NCI-H2107 treated with DMSO at 0.1 percent for 48 hours (cell line): ENCODE results near the gene DHX15.
A peak's percentile ranks its signal among the peaks of the same experiment; 100 is the strongest.

Experiments
- DNase-seq: peaks from one replicate; lab custom pipeline; 2025; ENCODE audit not compliant: unreplicated experiment; lab: John Stamatoyannopoulos, UW

The DHX15 gene

DNA sequence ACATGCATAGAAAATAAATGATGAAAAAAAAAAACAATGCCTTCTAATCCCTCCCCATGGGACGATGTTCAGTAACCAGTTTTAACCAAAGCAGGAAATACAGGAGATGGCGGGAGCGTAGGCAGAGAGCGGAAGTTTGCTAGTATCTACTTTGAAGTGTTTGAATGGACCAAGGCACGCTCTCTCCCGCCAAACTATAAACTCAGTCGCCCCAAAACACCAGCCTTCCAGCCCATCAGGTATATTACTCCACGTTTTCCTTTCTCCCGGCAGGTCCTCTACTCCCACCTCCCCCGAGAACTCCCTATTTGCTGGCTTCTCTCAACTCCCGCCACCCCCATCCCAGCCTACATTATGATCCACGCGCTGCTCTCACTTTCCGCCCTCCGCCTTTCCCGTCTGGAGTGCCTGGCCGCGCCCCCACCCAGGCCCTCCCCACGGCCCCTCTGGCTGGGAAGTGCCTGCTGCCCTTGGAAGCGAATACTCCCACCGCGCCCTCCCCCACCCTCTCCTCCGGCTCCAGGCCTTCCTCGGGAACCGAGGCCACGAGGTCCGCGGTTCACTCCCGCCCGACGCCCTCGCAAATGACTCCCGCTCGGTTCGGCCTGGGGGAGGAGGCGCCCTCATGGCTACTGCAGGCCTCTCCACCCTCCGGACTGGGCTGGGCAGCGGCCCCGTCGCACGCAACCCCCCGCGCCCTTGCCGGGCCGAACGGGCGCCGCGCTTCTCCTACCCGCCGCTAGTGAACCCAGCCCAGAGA, 723 bp downstream of the DHX15 start:
- peak; percentile 37 for DNase-seq

DNA sequence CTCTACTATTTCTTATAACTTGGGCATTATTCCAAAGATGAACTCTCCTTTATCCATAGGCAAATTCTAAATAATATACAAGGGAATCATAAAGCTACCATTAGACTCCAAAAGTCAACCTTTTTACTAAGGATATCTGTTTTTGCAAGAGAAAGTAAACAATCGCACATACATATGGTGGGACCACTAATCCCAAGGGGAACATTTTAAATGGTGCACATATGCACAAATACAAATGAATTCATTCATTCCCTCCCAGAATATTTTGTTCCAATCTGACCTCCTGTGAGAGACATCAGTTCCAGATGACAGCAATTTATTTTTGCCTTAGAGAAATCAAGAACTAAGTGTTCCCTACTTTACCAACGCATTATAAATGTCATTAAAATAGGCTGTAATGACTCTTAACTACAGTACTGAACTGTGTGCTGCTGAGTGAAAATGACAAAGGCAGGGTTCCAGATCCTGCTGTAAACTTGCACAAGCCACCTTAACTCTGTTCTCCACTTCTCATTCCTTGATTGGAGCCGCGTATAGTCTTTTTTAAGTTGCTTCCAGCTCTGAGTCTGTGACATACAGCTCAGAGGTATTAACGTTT, 2.0 kb downstream of the DHX15 start:
- no peak for DNase-seq

DNA sequence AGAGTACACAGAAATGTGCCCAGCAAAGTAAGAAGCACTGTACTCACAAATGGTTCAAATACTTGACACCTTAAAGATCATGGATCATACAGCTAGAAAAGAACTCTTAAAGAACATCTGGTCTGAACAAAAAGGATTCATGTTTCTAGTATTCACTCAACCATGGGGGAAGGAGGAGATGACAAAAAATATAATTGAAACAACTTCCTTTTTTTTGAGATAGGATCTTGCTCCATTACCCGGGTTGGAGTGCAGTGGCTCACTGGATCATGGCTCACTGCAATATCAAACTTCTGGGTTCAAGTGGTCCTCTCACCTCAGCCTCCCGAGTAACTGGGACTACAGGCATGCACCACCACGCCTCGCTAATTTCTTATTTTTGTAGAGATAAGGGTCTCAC, 6.0 kb downstream of the DHX15 start:
- DNase-seq, result no peak

DNA sequence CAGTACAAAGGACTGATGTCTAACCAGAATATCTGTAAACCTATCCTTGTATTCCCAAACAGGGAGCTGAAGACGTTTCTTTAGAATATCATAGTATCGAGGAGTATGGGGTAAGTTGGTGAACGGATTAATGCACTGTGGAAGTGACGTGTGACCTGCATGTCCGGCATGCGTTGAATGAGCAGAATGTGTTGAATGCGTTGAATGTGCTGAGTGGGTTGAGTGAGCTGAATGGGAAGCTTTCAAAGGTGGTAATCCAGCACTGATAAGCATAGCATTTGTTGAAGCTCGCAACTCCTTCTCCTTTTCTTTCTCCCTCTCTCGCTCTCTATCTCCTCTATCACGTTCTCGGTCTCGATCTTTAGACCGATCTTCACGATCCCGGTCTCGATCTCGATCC, 8.1 kb downstream of the DHX15 start:
- no peak for DNase-seq

DNA sequence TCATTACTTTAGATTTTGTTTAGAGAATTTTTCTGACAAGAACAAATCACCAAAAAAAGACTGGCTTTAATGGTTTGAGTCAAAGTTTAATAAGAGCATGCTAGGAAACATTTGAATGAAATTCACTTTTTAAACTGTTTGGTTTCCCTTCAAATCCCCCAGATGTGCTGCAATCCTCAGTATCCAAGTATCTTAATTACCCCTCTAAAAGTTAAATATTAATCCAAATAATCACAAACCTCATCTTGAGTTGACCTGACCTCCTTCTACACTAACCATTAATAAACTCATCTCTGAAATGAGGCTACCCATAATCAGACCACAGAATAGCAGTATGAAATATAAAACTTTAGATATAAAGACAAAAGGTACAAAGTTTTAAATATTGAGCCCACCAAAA, 10.1 kb downstream of the DHX15 start:
- DNase-seq, result no peak

DNA sequence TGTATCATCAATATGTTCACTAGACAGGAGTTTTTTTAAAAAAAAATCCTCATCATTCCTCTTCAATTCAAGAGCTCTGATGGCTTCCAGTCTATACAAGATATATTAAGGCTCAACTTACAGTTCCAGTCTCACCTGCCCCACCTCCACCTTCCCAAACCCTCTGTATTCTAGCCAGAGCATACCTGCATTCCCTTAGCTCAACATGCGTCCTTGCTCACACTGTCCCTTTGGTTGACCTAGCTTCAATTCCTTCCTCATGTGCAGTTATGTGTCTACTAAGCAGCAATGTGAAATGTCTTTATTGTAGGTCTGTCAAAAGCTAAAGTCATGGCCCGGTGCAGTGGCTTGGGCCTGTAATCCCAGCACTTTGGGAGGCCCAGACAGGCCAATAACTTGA, 10.8 kb downstream of the DHX15 start:
- DNase-seq, result no peak

DNA sequence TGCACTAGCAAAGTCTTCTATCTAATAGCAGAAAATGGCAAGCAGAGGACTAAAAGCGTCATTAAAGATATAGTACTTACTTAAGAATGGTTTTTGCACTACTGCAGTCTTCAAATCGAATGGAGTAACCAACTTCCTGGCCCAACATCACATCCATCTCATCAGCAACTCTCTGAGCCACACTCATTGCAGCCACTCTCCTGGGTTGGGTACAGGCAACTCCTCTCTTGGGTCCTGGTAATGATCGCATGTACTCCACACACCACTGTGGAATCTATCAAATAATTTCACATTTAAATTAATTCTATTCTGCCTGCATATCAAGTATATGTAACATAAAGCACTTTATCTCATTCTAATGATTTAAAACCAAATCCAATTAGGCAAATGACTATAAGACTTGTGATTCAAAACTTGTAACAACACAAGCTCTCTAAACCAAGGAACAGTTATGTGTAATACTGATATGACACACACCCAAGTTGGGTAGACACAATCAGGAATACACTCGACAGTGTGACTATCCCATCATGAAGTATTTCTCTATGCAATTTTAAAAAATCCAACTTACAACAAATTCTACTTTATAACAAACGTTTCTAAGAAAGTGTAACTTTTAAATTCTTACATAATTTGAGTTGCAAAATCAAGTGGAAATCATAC, 13.6 kb downstream of the DHX15 start:
- no peak for DNase-seq

DNA sequence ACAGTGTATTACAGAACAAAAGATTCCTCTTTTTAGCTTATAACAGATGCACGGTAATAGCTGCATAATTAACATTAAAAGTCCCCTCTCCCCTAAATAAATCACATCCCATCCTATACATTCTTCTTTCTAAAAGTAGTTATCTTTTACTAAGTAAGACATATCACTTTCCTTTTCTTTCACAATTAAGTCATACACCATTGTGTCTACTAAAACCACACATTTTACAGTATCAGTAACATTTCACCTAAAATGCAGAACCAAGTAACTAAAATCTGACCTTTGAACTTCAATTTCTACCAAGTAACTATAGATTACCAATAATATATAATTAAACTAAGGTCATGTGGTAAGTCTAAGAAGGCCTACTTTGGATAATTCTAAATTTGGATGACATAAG, 14.2 kb downstream of the DHX15 start:
- DNase-seq, result no peak

DNA sequence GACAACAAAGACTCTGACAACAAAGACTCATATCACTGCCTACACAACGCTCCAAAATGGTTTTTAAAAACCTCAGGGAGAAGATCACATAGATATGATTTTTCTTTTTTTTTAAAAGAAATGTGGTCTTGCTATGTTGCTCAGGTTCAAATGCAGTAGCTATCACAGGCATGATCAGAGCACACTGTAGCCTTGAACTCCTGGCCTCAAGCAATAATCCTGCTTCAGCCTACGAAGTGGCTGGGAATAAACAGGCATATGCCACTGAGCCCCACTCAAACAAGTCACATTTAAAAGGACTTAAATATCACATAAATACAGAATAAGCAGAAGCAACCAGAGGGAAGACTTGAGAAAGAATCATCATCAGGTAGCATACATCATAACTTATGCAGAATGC, 14.7 kb downstream of the DHX15 start:
- no peak for DNase-seq

DNA sequence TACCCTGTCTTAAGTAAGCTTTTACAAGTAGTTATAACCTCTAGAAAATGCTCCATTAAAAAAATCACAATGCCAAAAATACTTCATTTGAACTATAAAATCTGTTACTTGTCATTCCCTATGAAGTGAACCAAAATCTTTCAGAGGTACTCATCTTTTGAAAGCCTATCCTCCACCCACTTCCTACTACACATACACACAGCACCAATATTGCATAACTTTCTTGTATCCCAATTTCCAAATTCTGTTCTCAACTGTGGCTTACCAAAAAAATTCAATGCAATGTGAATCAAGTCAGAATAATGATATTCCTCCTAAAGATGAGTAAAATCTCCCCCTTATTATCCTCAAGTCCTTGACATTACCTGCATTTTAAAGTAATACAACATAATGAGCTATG, 15.9 kb downstream of the DHX15 start:
- DNase-seq, result no peak

DNA sequence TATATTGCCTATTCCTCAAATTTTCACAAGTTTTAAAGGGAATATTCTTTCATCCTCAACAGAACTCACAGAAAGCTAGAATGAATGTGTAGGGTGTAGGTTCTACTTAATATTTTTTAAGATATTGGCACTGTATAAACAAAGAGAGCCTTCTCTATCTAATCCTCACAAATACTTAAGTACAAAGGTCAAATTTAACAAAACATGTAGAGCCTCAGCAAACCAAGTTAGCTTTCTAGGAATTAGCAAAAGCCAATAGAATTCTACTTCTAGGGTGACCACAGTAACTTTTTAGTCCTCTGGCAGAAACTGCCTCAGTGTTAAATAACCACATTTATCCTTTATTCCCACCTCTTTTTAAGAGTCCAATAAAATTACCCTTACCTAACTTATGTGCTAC, 19.3 kb downstream of the DHX15 start:
- DNase-seq, result no peak

DNA sequence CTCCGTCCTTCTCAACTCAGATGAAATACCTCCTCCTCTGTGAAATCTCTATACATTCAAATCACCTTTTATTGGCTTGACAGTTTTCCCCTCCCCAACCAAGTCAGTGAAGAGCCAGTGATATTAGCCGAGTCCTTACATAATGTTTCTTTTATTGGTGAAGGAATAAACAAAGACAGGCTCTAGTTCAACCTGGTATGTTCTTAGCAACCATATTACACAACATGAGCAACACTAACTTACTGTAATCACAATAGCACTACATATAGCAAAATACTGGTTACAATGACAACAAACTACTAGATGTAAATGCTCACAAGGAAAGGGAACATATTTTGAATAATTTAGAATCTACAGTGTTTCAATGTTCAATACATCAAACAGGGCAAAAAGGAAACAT, 19.9 kb downstream of the DHX15 start:
- no peak for DNase-seq

DNA sequence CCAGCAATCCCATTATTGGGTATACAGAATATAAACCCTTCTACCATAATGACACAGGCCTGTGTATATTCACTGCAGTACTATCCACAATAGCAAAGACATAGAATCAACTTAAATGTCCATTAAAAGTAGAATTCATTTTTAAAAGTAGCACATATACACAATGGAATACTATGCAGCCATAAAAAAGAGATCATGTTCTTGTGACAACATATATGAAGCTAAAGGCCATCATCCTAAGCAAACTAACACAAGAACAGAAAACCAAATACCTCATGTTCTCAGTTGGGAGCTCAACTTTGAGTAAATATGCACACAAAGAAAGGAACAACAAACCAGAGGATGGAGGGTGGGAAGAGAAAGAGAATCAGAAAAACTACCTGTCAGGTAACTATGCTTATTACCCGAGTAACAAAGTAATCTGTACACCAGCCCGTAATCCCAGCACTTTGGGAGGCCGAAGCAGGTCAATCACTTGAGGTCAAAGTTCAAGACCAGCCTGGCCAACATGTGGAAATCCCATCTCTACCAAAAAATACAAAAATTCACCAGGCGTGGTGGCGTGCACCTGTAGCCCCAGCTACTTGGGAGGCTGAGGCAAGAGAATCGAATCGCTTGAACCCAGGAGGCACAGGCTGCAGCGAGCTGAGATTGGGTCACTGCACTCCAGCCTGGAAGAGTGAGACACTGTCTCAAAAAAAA, 22.8 kb downstream of the DHX15 start:
- DNase-seq, result no peak

DNA sequence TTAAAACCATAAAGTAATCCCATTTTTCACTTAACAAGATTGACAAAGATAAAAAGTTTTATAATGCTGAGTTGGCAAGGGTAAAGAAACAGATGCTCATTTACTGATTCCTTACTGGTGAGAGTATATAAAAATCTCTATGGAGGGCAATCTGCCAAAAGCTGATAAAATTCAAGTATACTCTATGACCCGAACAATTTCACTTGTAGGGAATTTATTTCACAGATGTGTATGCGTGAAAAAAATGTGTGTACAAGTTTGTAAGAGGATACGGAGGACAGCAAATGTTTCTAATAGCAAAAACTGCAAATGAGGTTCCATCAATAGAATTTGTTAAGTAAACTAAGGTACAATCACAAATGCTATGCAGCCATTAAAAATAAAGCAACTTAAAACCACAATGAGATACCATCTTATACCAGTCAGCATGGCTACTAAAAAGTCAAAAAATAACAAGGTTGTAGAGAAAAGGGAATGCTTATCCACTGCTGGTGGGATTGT, 23.4 kb downstream of the DHX15 start:
- DNase-seq, result no peak

DNA sequence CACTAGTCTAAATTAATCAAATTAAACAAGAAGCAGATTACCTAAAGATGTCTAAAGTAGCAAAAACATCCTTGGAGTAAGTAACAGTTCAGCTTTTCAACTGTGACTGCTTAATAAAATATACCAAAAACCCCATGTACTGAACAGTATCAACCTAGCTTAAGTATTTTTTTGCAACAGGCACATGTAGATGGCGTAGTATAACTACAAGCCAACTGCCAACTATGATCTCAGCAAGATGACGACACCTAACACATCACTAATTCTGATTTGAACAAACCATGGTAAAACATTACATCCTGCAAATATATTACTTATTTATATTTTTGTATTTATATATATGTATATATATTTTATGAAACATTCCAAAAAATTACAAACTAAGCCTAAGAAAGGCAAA, 24.5 kb downstream of the DHX15 start:
- no peak for DNase-seq

DNA sequence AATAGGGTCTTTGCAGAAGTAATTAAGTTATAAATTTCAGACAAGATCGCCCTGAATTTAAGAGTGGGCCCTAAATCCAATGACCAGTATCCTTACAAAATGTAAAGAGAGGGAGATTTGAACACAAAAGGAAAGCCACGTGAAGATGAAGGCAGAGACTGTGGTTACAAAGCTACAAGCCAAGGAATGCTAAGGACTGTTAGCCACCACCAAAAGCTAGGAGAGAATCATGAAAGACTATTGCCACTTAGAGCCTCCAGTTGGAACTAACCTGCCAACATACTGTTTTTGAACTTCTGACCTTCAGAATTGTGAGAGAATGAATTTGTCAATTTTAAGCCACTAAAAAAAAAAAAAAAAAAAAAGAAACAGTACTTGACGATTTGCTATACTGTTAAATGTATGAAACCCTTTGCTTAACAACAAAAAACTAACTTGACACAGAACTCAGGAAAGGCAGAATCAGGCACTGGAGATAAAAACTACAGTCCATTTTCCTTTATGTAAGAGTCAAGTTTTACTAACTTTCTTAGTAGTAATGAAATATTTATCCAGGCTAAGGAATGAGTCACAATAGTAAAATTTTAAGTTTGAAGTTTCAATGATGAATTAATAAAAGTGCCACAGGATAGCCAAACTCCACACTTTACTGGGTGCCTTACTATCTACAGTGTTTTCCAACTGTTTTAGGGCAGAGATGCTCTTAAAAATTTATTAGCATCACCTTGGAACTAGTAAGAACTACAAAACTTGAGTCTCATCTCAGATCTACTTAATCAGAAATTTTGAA, 25.1 kb downstream of the DHX15 start:
- no peak for DNase-seq

DNA sequence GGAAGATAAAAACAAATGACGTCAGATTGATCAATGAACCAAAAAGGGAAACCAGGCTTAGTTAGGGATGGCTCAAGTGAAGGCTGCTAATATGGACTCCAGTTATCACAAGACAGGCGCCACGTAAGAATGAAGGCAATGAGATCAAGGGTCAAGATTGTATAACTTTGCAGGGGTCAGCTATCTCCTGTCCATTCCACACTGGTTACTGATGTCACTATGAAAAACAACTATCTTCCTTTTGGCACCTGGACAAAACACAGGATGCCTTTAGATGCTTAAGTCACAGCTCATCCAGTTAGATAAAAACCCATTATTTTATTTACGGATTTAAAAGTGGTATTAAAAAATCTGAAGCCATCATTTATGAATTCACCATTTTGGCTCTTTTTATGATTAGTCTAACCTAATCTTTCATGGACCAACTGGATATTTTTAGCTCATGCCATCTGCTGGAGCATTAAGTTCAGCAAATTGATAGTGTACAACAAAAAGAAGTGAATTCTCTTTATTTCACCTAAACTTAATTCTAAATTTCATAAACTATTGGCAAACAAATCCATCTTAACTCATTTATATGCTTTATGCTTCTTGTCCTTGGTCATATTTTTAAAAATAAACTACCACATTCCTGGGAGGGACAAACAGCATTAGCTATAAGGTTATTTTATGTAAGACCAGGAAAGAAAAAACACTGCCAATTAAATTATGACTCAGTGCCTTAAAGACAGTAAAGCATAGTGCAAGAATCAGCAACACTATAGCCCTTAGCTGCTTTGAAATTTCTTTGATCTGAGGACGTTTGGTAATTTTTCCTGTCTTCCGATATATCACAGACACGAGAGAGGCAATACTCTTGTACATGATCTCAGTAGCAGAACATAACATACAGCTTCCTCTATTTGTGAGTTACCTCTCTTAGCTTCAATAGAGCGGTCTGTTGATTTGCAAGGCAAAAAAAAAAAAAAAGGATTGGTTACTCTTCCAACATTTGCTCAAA, 27.0 kb downstream of the DHX15 start:
- DNase-seq, result no peak

DNA sequence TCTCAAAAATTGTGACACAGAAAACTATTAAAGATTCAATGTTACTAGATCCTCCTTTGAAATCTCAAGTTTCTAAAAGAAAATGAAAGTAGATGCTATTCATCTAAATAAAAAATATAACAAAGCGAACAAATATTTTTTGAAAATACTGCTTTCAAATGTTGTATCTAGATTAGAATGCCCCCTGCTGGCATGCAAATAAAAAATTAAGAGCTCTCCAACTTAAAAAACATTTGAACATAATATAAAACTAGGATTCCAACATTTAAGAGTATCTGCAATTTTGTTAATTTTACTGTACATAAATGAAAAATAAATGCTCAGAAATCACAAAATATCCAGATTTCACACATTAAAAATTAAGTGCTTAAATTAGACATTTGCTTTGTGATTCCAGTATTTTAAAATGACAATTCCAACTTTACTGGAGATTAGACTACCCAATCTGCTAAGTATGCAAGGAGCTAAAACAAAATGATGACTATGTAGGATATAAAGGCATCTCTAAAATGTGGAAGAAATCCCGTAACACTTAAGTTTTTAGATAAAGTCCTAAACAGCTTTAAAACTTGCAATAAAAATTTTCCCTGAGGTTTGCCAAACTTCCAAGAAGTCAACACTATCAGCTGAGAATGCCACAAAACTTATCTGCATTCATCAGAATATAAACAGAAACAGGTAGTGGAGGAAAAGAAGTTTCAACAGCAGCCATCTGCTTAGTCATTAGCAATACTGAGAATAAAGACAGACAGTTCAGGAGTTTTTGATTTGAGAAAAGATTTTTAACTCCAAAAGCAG, 32.7 kb downstream of the DHX15 start:
- DNase-seq, result no peak
